ENCODE measurements around the gene EIF3F. TPM values are rescaled to one million over a fixed set of nuclear protein-coding genes. Genes with fewer than 3 reads are reported as not detected.

The EIF3F gene
- total RNA-seq, 1 experiment from 2014 or later: 309 TPM

- no peak overlapping the region for H3K4me3 Mint-ChIP-seq (ENCODE audit: unreplicated experiment)
- no peak overlapping the region for H3K27ac Mint-ChIP-seq (ENCODE audit: low read depth, unreplicated experiment)
- POLR2A ChIA-PET: interaction anchor here (0.6 to 1.6 kb wide), 3 partner anchors 12 to 46 kb away, joined by 3 read pairs; partner anchors contain the start of gene EIF3F
- DNase-seq (ENCODE audit: unreplicated experiment): no peak
- no TSS peak for BruUV-seq (replicated peaks)
- no peaks in the 10 kb centered on the region for H3K9me3 Mint-ChIP-seq (ENCODE audit: unreplicated experiment)
- no peaks in the 10 kb centered on the region for H3K27me3 Mint-ChIP-seq (ENCODE audit: insufficient read depth, unreplicated experiment)
- CTCF ChIA-PET: interaction anchor here (0.6 to 5.7 kb wide), 4 partner anchors 10 to 1111 kb away, joined by 3 to 56 read pairs (median 4); partner anchors contain the start of genes EIF3F and NLRP10
- intact Hi-C loops (cut with micrococcal nuclease): no loop called here
- no peak for TF ChIP-seq CTCF (IDR thresholded peaks at IDR 0.05; ENCODE audit: unreplicated experiment)
- H3K4me1 Mint-ChIP-seq (ENCODE audit: insufficient read depth, unreplicated experiment): peaks cover 23% of the 10 kb centered on the region
- H3K36me3 Mint-ChIP-seq (ENCODE audit: insufficient read depth, unreplicated experiment): no peaks in the 10 kb centered on the region
These were observed 12.5 kb upstream of the EIF3F start for GRCh38 chr11:7974668-7975067.

- ChIA-PET CTCF (interaction anchor here (0.6 to 5.7 kb wide), 5 partner anchors 9 to 1235 kb away, joined by 3 to 56 read pairs (median 8); partner anchors contain the start of gene EIF3F), POLR2A (interaction anchor here (1.1 kb wide), 1 partner anchor 10 kb away, joined by 3 read pairs; the partner anchor contains the start of gene EIF3F)
- no peak overlapping the region for H3K4me3 Mint-ChIP-seq (ENCODE audit: unreplicated experiment)
- intact Hi-C loops (cut with micrococcal nuclease): no loop called here
- no peaks in the 10 kb centered on the region for H3K9me3 Mint-ChIP-seq (ENCODE audit: unreplicated experiment)
- no peaks in the 10 kb centered on the region for H3K36me3 Mint-ChIP-seq (ENCODE audit: insufficient read depth, unreplicated experiment)
- peaks cover 23% of the 10 kb centered on the region for H3K4me1 Mint-ChIP-seq (ENCODE audit: insufficient read depth, unreplicated experiment)
- no peaks in the 10 kb centered on the region for H3K27me3 Mint-ChIP-seq (ENCODE audit: insufficient read depth, unreplicated experiment)
- no peak for TF ChIP-seq CTCF (IDR thresholded peaks at IDR 0.05; ENCODE audit: unreplicated experiment)
- no TSS peak for BruUV-seq (replicated peaks)
- H3K27ac Mint-ChIP-seq (ENCODE audit: low read depth, unreplicated experiment): peak overlapping the region; percentile 79
- DNase-seq (ENCODE audit: unreplicated experiment): peak; percentile 55
These were observed 9.8 kb upstream of the EIF3F start for GRCh38 chr11:7977232-7977917.

- Mint-ChIP-seq H3K9me3 (ENCODE audit: unreplicated experiment) (no peaks in the 10 kb centered on the region), H3K4me1 (ENCODE audit: insufficient read depth, unreplicated experiment) (peaks cover 23% of the 10 kb centered on the region), H3K27ac (ENCODE audit: low read depth, unreplicated experiment) (no peak overlapping the region), H3K36me3 (ENCODE audit: insufficient read depth, unreplicated experiment) (no peaks in the 10 kb centered on the region), H3K27me3 (ENCODE audit: insufficient read depth, unreplicated experiment) (no peaks in the 10 kb centered on the region), H3K4me3 (ENCODE audit: unreplicated experiment) (no peak overlapping the region)
- no peak for TF ChIP-seq CTCF (IDR thresholded peaks at IDR 0.05; ENCODE audit: unreplicated experiment)
- intact Hi-C loops (cut with micrococcal nuclease): no loop called here
- POLR2A ChIA-PET: no interaction called here
- CTCF ChIA-PET: interaction anchor here (1.0 to 6.1 kb wide), 2 partner anchors 13 to 88 kb away, joined by 4 to 260 read pairs; no protein-coding TSS in a partner anchor
- BruUV-seq (replicated peaks): no TSS peak
- no peak for DNase-seq (ENCODE audit: unreplicated experiment)
These were observed 5.4 kb upstream of the EIF3F start for GRCh38 chr11:7981619-7982157.

GRCh38 chr11:7982582-7983119 lies 4.5 kb upstream of the EIF3F start:
- DNase-seq (ENCODE audit: unreplicated experiment): no peak
- TF ChIP-seq CTCF (IDR thresholded peaks at IDR 0.05; ENCODE audit: unreplicated experiment): no peak
- intact Hi-C loops (cut with micrococcal nuclease): no loop called here
- POLR2A ChIA-PET: no interaction called here
- Mint-ChIP-seq H3K4me3 (ENCODE audit: unreplicated experiment) (no peak overlapping the region), H3K9me3 (ENCODE audit: unreplicated experiment) (no peaks in the 10 kb centered on the region), H3K36me3 (ENCODE audit: insufficient read depth, unreplicated experiment) (no peaks in the 10 kb centered on the region), H3K27me3 (ENCODE audit: insufficient read depth, unreplicated experiment) (no peaks in the 10 kb centered on the region), H3K4me1 (ENCODE audit: insufficient read depth, unreplicated experiment) (peaks cover 17% of the 10 kb centered on the region), H3K27ac (ENCODE audit: low read depth, unreplicated experiment) (no peak overlapping the region)
- CTCF ChIA-PET: interaction anchor here (1.0 to 6.1 kb wide), 2 partner anchors 14 to 89 kb away, joined by 4 to 260 read pairs; no protein-coding TSS in a partner anchor
- no TSS peak for BruUV-seq (replicated peaks)

Measured in MCF 10A (cell line).